Karpas-422 (cell line): ENCODE data around the gene ERBB4. TPM values are rescaled to one million over a fixed set of nuclear protein-coding genes. Genes with fewer than 3 reads are reported as not detected.
"Not testable (repeated sequence)": the region's sequence is repeated elsewhere in the genome, so short reads cannot be mapped to it uniquely, and the experiment has no call there.

Experiments used
- DNase-seq: peaks from one replicate; pipeline ENCODE4 v3.0.0-alpha.2; 2015
- H2AFZ ChIP-seq: fragments of 200-600 bp; sonication (generic); 2 replicates; pipeline ENCODE4 v1.6.1; 2014; ENCODE audit warnings: antibody characterized with exemption, low read length, mixed read lengths
- H3K27ac ChIP-seq: fragments of 200-600 bp; sonication (generic); 2 replicates; pipeline ENCODE4 v1.5.1; 2014; ENCODE audit warnings: mild to moderate bottlenecking, low read length, moderate library complexity
- H3K27me3 ChIP-seq: fragments of 200-600 bp; sonication (generic); 2 replicates; pipeline ENCODE4 v1.6.1; 2014; ENCODE audit warnings: low read length, mixed read lengths
- H3K36me3 ChIP-seq: fragments of 200-600 bp; sonication (generic); 2 replicates; pipeline ENCODE4 v1.6.1; 2014; ENCODE audit warnings: low read length, mixed read lengths; ENCODE audit not compliant: insufficient read depth
- H3K4me1 ChIP-seq: fragments of 200-600 bp; sonication (generic); 2 replicates; pipeline ENCODE4 v1.6.1; 2014; ENCODE audit warnings: mild to moderate bottlenecking, low read length, mixed read lengths
- H3K4me2 ChIP-seq: fragments of 200-600 bp; sonication (generic); 2 replicates; pipeline ENCODE4 v1.6.1; 2014; ENCODE audit warnings: low read length, low read depth, mild to moderate bottlenecking; ENCODE audit not compliant: poor library complexity, severe bottlenecking
- H3K4me3 ChIP-seq: fragments of 200-600 bp; sonication (generic); 2 replicates; pipeline ENCODE4 v1.5.1; 2014; ENCODE audit warnings: mild to moderate bottlenecking, antibody characterized with exemption, low read length, mixed read lengths
- H3K79me2 ChIP-seq: fragments of 200-600 bp; sonication (generic); 2 replicates; pipeline ENCODE4 v1.6.1; 2014; ENCODE audit warnings: mild to moderate bottlenecking, low read length, mixed read lengths
- H3K9ac ChIP-seq: fragments of 200-600 bp; sonication (generic); 2 replicates; pipeline ENCODE4 v1.6.0; 2014; ENCODE audit warnings: low read length
- H3K9me2 ChIP-seq: fragments of 200-600 bp; sonication (generic), shearing (Covaris generic); replicated peaks from 2 replicates; pipeline ENCODE4 v1.6.0; 2014; ENCODE audit warnings: mild to moderate bottlenecking, low read length, moderate library complexity; ENCODE audit not compliant: insufficient read depth
- H3K9me3 ChIP-seq: fragments of 300-700, 200-600 bp; sonication (generic); 2 replicates; pipeline ENCODE4 v1.6.1; 2014; ENCODE audit warnings: low read length, mixed read lengths
- H4K20me1 ChIP-seq: fragments of 200-600 bp; sonication (generic); 2 replicates; pipeline ENCODE4 v1.6.1; 2014; ENCODE audit warnings: mild to moderate bottlenecking, antibody characterized with exemption, low read length, low read depth; ENCODE audit not compliant: insufficient read depth
- total RNA-seq: library from RNA; depleted of rRNA; stranded (reverse); fragments of >200 nt; shearing (Covaris generic); gene quantifications from 2 replicates; pipeline ENCODE4 v1.2.3, GENCODE V29; 2014; ENCODE audit warnings: low replicate concordance

The ERBB4 gene
- total RNA-seq, 1 experiment from 2014 or later: not detected

DNA sequence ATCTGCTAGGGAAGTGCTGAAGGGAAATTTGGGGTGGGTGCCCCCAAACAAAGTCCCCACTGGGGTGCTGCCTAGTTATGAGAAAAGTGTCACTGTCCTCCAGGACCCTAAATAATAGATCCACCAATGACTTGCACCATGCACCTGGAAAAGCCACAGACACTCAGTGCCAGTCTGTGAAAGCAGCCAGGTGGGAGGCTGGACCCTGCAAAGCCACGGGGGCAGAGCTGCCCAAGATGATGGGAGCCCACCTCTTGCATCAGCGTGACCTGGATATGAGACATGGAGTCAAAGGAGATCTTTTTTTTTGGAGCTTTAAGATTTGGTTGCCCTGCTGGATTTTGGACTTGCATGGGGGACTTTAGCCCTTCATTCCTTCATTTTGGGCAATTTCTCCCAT, 431.6 kb downstream of the ERBB4 start:
- no peak overlapping the region for H3K4me3 ChIP-seq
- H4K20me1 ChIP-seq: no peaks in the 10 kb centered on the region
- no peaks in the 10 kb centered on the region for H3K9me2 ChIP-seq
- H2AFZ ChIP-seq: no peak overlapping the region
- H3K9ac ChIP-seq: no peak overlapping the region
- H3K9me3 ChIP-seq: peaks cover 11% of the 10 kb centered on the region; the same call in 1 of the 2 replicates
- DNase-seq: no peak
- no peak overlapping the region for H3K4me2 ChIP-seq
- H3K79me2 ChIP-seq: no peaks in the 10 kb centered on the region
- no peaks in the 10 kb centered on the region for H3K27me3 ChIP-seq
- H3K27ac ChIP-seq: no peak overlapping the region
- no peaks in the 10 kb centered on the region for H3K36me3 ChIP-seq
- no peaks in the 10 kb centered on the region for H3K4me1 ChIP-seq

DNA sequence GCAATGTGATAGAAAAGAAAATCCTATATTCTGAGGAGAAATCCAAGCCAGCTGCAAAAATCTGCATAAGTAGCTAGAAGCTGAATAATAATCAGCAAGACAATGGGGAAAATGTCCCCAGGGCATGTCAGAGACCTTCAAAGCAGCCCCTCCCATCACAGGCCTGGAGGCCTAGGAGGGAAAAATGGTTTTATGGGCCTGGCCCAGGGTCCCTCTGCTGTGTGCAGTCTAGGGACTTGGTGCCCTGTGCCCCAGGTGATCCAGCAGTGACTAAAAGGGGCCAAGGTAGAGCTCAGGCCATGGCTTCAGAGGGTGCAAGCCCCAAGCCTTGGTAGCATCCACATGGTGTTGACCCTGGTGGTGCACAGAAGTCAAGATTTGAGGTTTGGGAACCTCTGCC, 432.1 kb downstream of the ERBB4 start:
- H3K27me3 ChIP-seq, H4K20me1 ChIP-seq, H3K36me3 ChIP-seq, H2AFZ ChIP-seq, H3K4me1 ChIP-seq, H3K27ac ChIP-seq, H3K4me3 ChIP-seq, H3K9me2 ChIP-seq, H3K79me2 ChIP-seq, H3K4me2 ChIP-seq, DNase-seq, H3K9ac ChIP-seq: not testable (repeated sequence)
- peaks cover 11% of the 10 kb centered on the region; the same call in 1 of the 2 replicates for H3K9me3 ChIP-seq

DNA sequence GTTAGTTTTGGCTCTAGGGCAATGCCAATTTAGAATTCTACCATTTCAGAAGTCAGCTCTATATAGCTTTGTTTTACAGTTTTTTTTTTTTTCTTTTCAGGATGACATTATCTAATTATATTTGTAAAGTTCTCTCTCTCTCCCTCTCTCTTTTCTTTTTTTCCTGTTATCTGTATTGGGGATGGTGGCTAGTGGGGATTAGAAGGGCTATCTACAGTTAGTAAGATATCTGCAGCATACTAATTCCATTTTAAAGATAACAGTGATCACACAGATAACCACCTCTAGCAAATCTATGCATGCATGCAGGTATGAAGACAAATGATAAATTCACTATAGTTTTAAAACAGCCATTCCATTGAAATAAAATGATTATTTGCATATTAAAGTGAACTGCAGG, 438.9 kb downstream of the ERBB4 start:
- no peaks in the 10 kb centered on the region for H3K9me2 ChIP-seq
- no peak overlapping the region for H3K4me3 ChIP-seq
- peaks cover 22% of the 10 kb centered on the region for H3K9me3 ChIP-seq
- H3K27ac ChIP-seq: no peak overlapping the region
- no peak overlapping the region for H3K4me2 ChIP-seq
- no peaks in the 10 kb centered on the region for H3K36me3 ChIP-seq
- H3K79me2 ChIP-seq: no peaks in the 10 kb centered on the region
- H2AFZ ChIP-seq: no peak overlapping the region
- no peak for DNase-seq
- no peaks in the 10 kb centered on the region for H3K4me1 ChIP-seq
- H3K27me3 ChIP-seq: no peaks in the 10 kb centered on the region
- no peak overlapping the region for H3K9ac ChIP-seq
- H4K20me1 ChIP-seq: no peaks in the 10 kb centered on the region

DNA sequence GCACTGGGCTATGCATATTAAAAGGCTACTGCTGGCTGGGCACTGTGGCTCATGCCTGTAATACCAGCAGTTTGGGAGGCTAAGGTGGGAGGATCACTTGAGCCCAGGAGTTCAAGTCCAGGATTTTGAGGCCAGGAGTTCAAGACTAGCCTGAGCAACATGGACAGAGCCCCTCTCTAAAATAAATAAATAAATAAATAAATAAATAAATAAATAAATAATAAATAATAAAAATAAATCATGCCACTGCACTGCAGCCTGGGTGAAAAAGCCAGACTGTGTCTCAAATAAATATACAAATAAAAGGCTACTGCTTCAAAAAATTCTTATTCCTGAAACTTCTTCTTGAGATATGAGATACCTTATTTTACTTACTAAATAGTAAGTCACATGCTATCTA, 439.6 kb downstream of the ERBB4 start:
- Histone ChIP-seq H3K9me3 (peaks cover 19% of the 10 kb centered on the region), H3K9ac (no peak overlapping the region), H3K36me3 (no peaks in the 10 kb centered on the region), H3K79me2 (no peaks in the 10 kb centered on the region), H3K4me3 (no peak overlapping the region), H4K20me1 (no peaks in the 10 kb centered on the region), H3K9me2 (no peaks in the 10 kb centered on the region), H3K27ac (no peak overlapping the region), H3K4me2 (no peak overlapping the region), H2AFZ (no peak overlapping the region), H3K4me1 (no peaks in the 10 kb centered on the region), H3K27me3 (no peaks in the 10 kb centered on the region)
- no peak for DNase-seq

GRCh38 chr2:212097001-212097400, 441.6 kb downstream of the ERBB4 start:
- no peaks in the 10 kb centered on the region for H3K9me2 ChIP-seq
- H3K27ac ChIP-seq: no peak overlapping the region
- no peaks in the 10 kb centered on the region for H3K36me3 ChIP-seq
- no peaks in the 10 kb centered on the region for H4K20me1 ChIP-seq
- no peak overlapping the region for H3K4me3 ChIP-seq
- H2AFZ ChIP-seq: no peak overlapping the region
- H3K79me2 ChIP-seq: no peaks in the 10 kb centered on the region
- no peak overlapping the region for H3K9ac ChIP-seq
- no peak for DNase-seq
- no peaks in the 10 kb centered on the region for H3K27me3 ChIP-seq
- peaks cover 15% of the 10 kb centered on the region for H3K9me3 ChIP-seq
- H3K4me1 ChIP-seq: no peaks in the 10 kb centered on the region
- H3K4me2 ChIP-seq: no peak overlapping the region

DNA sequence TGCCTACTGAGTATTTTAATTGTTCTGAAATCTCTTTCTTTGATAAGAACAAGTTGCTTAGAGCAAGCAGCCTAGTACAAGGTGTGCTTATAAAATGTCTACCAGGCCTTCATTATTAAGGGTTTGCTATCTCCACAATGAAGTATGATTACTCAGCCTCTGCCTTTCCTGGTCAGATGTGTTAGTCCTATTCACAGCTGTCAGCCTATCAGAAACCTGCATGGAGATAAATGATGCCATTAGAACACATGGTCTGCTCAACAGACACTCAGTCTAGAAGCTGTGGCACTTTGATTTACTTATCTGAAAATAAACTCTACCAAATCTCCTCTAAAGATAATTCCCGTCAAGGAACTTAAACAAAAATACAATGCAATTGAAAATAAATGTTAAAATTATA, 448.7 kb downstream of the ERBB4 start:
- H3K9me3 ChIP-seq: peaks cover 8% of the 10 kb centered on the region
- no peaks in the 10 kb centered on the region for H3K79me2 ChIP-seq
- H3K27ac ChIP-seq: no peak overlapping the region
- H3K36me3 ChIP-seq: no peaks in the 10 kb centered on the region
- H3K4me3 ChIP-seq: no peak overlapping the region
- no peaks in the 10 kb centered on the region for H4K20me1 ChIP-seq
- H3K4me1 ChIP-seq: no peaks in the 10 kb centered on the region
- DNase-seq: no peak
- H3K4me2 ChIP-seq: no peak overlapping the region
- no peak overlapping the region for H3K9ac ChIP-seq
- H3K27me3 ChIP-seq: no peaks in the 10 kb centered on the region
- H3K9me2 ChIP-seq: no peaks in the 10 kb centered on the region
- H2AFZ ChIP-seq: no peak overlapping the region

- Histone ChIP-seq H3K79me2 (no peaks in the 10 kb centered on the region), H3K9me2 (no peaks in the 10 kb centered on the region)
Measured at GRCh38 chr2:212088353-212088752, 450.2 kb downstream of the ERBB4 start.

GRCh38 chr2:212083492-212083891, 455.1 kb downstream of the ERBB4 start:
- no peak overlapping the region for H3K4me3 ChIP-seq
- no peaks in the 10 kb centered on the region for H4K20me1 ChIP-seq
- no peaks in the 10 kb centered on the region for H3K4me1 ChIP-seq
- H3K27ac ChIP-seq: no peak overlapping the region
- H3K9me3 ChIP-seq: peaks cover 16% of the 10 kb centered on the region
- H3K4me2 ChIP-seq: no peak overlapping the region
- H3K9ac ChIP-seq: no peak overlapping the region
- no peaks in the 10 kb centered on the region for H3K36me3 ChIP-seq
- H3K27me3 ChIP-seq: no peaks in the 10 kb centered on the region
- H2AFZ ChIP-seq: no peak overlapping the region
- H3K9me2 ChIP-seq: no peaks in the 10 kb centered on the region
- no peaks in the 10 kb centered on the region for H3K79me2 ChIP-seq
- no peak for DNase-seq

More at GRCh38 chr2:212088353-212088752, 450.2 kb downstream of the ERBB4 start:
- H3K27me3 ChIP-seq: no peaks in the 10 kb centered on the region
- no peak overlapping the region for H3K4me3 ChIP-seq
- no peak for DNase-seq
- no peak overlapping the region for H3K27ac ChIP-seq
- no peaks in the 10 kb centered on the region for H3K36me3 ChIP-seq
- H3K4me1 ChIP-seq: no peaks in the 10 kb centered on the region
- H3K9ac ChIP-seq: no peak overlapping the region
- no peaks in the 10 kb centered on the region for H4K20me1 ChIP-seq
- no peak overlapping the region for H2AFZ ChIP-seq
- peaks cover 16% of the 10 kb centered on the region for H3K9me3 ChIP-seq
- H3K4me2 ChIP-seq: no peak overlapping the region

GRCh38 chr2:212078103-212078502, 460.5 kb downstream of the ERBB4 start:
- Histone ChIP-seq H4K20me1 (no peaks in the 10 kb centered on the region), H3K9me3 (peaks cover 21% of the 10 kb centered on the region), H3K4me2 (no peak overlapping the region), H3K79me2 (no peaks in the 10 kb centered on the region), H3K9me2 (no peaks in the 10 kb centered on the region), H3K4me3 (no peak overlapping the region), H3K9ac (no peak overlapping the region), H3K27ac (no peak overlapping the region), H2AFZ (no peak overlapping the region), H3K4me1 (no peaks in the 10 kb centered on the region), H3K36me3 (no peaks in the 10 kb centered on the region), H3K27me3 (no peaks in the 10 kb centered on the region)
- no peak for DNase-seq
